ENCODE measurements around the gene WDR86. TPM values are rescaled to one million over a fixed set of nuclear protein-coding genes. Genes with fewer than 3 reads are reported as not detected.

WDR86 gene
- total and polyA plus RNA-seq, 2 experiments from 2014 or later: 9.1 to 59.1 TPM

DNA sequence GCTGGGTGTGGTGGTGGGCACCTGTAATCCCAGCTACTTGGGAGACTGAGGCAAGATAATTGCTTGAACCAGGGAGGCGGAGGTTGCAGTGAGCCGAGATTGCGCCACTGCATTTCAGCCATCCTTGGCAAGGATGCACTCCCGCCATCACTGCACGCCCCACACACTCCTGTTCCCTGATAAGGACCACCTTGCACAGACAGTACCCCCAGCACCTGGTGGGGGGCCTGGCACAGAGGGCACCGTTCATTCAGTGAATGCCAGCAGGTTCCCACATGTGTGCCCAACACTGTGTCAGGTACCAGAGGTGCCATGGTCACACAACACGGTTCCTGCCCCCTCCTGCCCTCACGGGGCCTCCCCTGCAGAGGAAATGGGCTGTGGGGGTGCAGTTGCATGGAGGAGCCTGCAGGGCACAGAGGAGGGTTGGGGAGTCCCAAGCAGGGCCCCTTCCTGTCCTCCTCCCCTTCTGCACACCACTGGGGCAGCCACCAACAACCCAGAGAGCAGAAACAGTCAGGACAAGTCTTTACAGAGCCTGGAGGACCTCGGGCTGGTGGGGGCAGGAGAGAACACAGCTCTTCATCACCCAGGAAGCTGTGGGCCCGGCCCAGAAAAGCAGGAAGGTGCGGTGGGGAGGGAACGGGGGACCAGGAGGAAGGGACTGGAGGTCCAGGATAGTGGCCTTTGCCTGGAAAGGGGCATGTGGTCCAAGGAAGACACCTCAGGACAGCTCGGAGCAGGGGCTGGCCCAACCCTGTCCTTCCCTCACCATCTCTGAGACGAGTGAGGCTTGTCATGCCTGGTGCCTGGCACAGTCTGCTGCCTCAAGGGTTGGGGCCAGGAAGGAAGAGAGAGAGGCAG lies 23.1 kb upstream of the WDR86 start:
- ATAC-seq (peak; percentile 52), DNase-seq (ENCODE audit: low spot score) (peak; percentile 56)
- H3K27ac ChIP-seq (ENCODE audit: low read depth): no peak overlapping the region
- H3K4me3 Mint-ChIP-seq: no peak overlapping the region
- no peaks in the 10 kb centered on the region; the same call in 1 of the 2 replicates for H3K36me3 ChIP-seq (ENCODE audit: insufficient read depth)
- peaks cover 12% of the 10 kb centered on the region for H3K27me3 Mint-ChIP-seq (ENCODE audit: insufficient read depth, low read depth, poor library complexity)
- no peaks in the 10 kb centered on the region for H4K20me1 ChIP-seq (replicated peaks; ENCODE audit: insufficient read depth)
- H3K4me1 Mint-ChIP-seq: peaks cover 34% of the 10 kb centered on the region
- H3K27me3 ChIP-seq (ENCODE audit: insufficient read depth): no peaks in the 10 kb centered on the region
- H3K4me2 ChIP-seq: no peak overlapping the region
- no peaks in the 10 kb centered on the region for H3K9me3 Mint-ChIP-seq
- peaks cover 24% of the 10 kb centered on the region for H3K4me1 ChIP-seq (ENCODE audit: insufficient read depth)
- TF ChIP-seq EZH2 (IDR thresholded peaks at IDR 0.05; ENCODE audit: low read depth, unreplicated experiment) (no peak), ETS1 (IDR thresholded peaks at IDR 0.05) (no peak), CREB1 (CRISPR knock-in tag; IDR thresholded peaks at IDR 0.05; ENCODE audit: low read depth) (no peak)
- TF ChIP-seq, protein P1, sequence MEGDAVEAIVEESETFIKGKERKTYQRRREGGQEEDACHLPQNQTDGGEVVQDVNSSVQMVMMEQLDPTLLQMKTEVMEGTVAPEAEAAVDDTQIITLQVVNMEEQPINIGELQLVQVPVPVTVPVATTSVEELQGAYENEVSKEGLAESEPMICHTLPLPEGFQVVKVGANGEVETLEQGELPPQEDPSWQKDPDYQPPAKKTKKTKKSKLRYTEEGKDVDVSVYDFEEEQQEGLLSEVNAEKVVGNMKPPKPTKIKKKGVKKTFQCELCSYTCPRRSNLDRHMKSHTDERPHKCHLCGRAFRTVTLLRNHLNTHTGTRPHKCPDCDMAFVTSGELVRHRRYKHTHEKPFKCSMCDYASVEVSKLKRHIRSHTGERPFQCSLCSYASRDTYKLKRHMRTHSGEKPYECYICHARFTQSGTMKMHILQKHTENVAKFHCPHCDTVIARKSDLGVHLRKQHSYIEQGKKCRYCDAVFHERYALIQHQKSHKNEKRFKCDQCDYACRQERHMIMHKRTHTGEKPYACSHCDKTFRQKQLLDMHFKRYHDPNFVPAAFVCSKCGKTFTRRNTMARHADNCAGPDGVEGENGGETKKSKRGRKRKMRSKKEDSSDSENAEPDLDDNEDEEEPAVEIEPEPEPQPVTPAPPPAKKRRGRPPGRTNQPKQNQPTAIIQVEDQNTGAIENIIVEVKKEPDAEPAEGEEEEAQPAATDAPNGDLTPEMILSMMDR (conservative IDR thresholded peaks at IDR 0.05; ENCODE audit: low read depth in 2 of 2): peak; percentile 11 to 36; a peak in 2 of 4 replicates
- no peak overlapping the region for H2AFZ ChIP-seq
- H3F3A ChIP-seq (replicated peaks; ENCODE audit: low read depth): no peaks in the 10 kb centered on the region
- H3K9me2 ChIP-seq (ENCODE audit: insufficient read depth): no peaks in the 10 kb centered on the region
- H3K36me3 Mint-ChIP-seq (ENCODE audit: low read depth): no peaks in the 10 kb centered on the region
- H3K79me2 ChIP-seq (replicated peaks; ENCODE audit: insufficient read depth): no peaks in the 10 kb centered on the region
- H3K27ac Mint-ChIP-seq: no peak overlapping the region
- H3K4me3 ChIP-seq: no peak overlapping the region

GRCh38 chr7:151431768-151432311 lies 22.0 kb upstream of the WDR86 start:
- Mint-ChIP-seq H3K4me3 (no peak overlapping the region), H3K27ac (no peak overlapping the region; the same call in 1 of the 2 replicates), H3K36me3 (ENCODE audit: low read depth) (no peaks in the 10 kb centered on the region), H3K27me3 (ENCODE audit: insufficient read depth, low read depth, poor library complexity) (peaks cover 7% of the 10 kb centered on the region), H3K4me1 (peaks cover 32% of the 10 kb centered on the region), H3K9me3 (no peaks in the 10 kb centered on the region)
- no peaks in the 10 kb centered on the region for H3K27me3 ChIP-seq (ENCODE audit: insufficient read depth)
- no peak overlapping the region for H3K4me3 ChIP-seq
- H2AFZ ChIP-seq: no peak overlapping the region
- H3K4me2 ChIP-seq: no peak overlapping the region
- DNase-seq (ENCODE audit: low spot score) (no peak), ATAC-seq (no peak)
- no peaks in the 10 kb centered on the region for H4K20me1 ChIP-seq (replicated peaks; ENCODE audit: insufficient read depth)
- no peaks in the 10 kb centered on the region; the same call in 1 of the 2 replicates for H3K36me3 ChIP-seq (ENCODE audit: insufficient read depth)
- no peaks in the 10 kb centered on the region for H3K79me2 ChIP-seq (replicated peaks; ENCODE audit: insufficient read depth)
- no peaks in the 10 kb centered on the region for H3F3A ChIP-seq (replicated peaks; ENCODE audit: low read depth)
- TF ChIP-seq, protein P1 (conservative IDR thresholded peaks at IDR 0.05; ENCODE audit: low read depth in 2 of 2): no peak
- H3K27ac ChIP-seq (ENCODE audit: low read depth): no peak overlapping the region
- peaks cover 25% of the 10 kb centered on the region for H3K4me1 ChIP-seq (ENCODE audit: insufficient read depth)
- H3K9me2 ChIP-seq (ENCODE audit: insufficient read depth): no peaks in the 10 kb centered on the region

All from GM23338 (cell line).